Stimulated activated CD8-positive, alpha-beta memory T cell treated with anti-CD3 and anti-CD28 coated beads, Interleukin-7, amount 100 ng/mL, for 48 hours (primary cell): ENCODE results near the gene SYT11.

ENCODE experiments used
- DNase-seq, 2 donors: peaks; one replicate each; pipeline ENCODE4 v3.0.0-alpha.2; 2020; ENCODE audit warnings: low read depth in 1 of 2; ENCODE audit errors: extremely low read depth in 1 of 2

The SYT11 gene

GRCh38 chr1:155859881-155860871 is 809 bp downstream of the SYT11 start:
- DNase-seq: peak; percentile 49 to 55

GRCh38 chr1:155860970-155861510 is 1.7 kb downstream of the SYT11 start:
- DNase-seq: no peak

- no peak for DNase-seq
These were observed 2.5 kb downstream of the SYT11 start for GRCh38 chr1:155861896-155862295.

- no peak for DNase-seq
These were observed 5.0 kb downstream of the SYT11 start for GRCh38 chr1:155864393-155864792.

GRCh38 chr1:155867766-155868165 is 8.4 kb downstream of the SYT11 start:
- DNase-seq: no peak

GRCh38 chr1:155871390-155871789 is 12.0 kb downstream of the SYT11 start:
- no peak for DNase-seq

- no peak for DNase-seq
These were observed 13.2 kb downstream of the SYT11 start for GRCh38 chr1:155872527-155872926.

GRCh38 chr1:155873860-155874259 is 14.5 kb downstream of the SYT11 start:
- DNase-seq: no peak

GRCh38 chr1:155877945-155878344 is 18.6 kb downstream of the SYT11 start:
- no peak for DNase-seq

- no peak for DNase-seq
These were observed 20.9 kb downstream of the SYT11 start for GRCh38 chr1:155880251-155880650.

- DNase-seq: no peak
These were observed 21.6 kb downstream of the SYT11 start for GRCh38 chr1:155880950-155881349.

GRCh38 chr1:155882235-155882634 is 22.9 kb downstream of the SYT11 start:
- no peak for DNase-seq

GRCh38 chr1:155882766-155883165 is 23.4 kb downstream of the SYT11 start:
- DNase-seq: no peak

- no peak for DNase-seq
These were observed 24.9 kb downstream of the SYT11 start for GRCh38 chr1:155884031-155884960.

GRCh38 chr1:155884982-155885381 is 25.6 kb downstream of the SYT11 start:
- DNase-seq: no peak

GRCh38 chr1:155888481-155888880 is 29.1 kb downstream of the SYT11 start:
- no peak for DNase-seq

GRCh38 chr1:155889566-155889965 is 30.2 kb downstream of the SYT11 start:
- no peak for DNase-seq

GRCh38 chr1:155890251-155890650 is 30.9 kb downstream of the SYT11 start:
- DNase-seq: no peak

GRCh38 chr1:155892796-155893195 is 33.4 kb downstream of the SYT11 start:
- DNase-seq: no peak

GRCh38 chr1:155893389-155894142 is 34.2 kb downstream of the SYT11 start:
- no peak for DNase-seq
